H1 (cell line): ENCODE results near the gene ZNF281. TPM values are rescaled to one million over a fixed set of nuclear protein-coding genes. Genes with fewer than 3 reads are reported as not detected.

ENCODE experiments used
- ASH2L ChIP-seq: fragments of 200-600, 300-600 bp; sonication (generic); IDR thresholded peaks from one replicate; pipeline ENCODE4 v1.7.1; 2017; ENCODE audit warnings: low read length
- CTBP2 ChIP-seq: IDR thresholded peaks from 2 replicates; pipeline ENCODE4 v1.7.0; 2011; ENCODE audit warnings: borderline replicate concordance, mild to moderate bottlenecking, moderate library complexity, mixed read lengths, low read length; ENCODE audit not compliant: insufficient read depth, insufficient read length
- POLR2A ChIP-seq, 2 experiments: IDR thresholded peaks; 1 replicate in 1 of 2; 2 replicates in 1 of 2; pipeline ENCODE4 v1.6.1; 2011; ENCODE audit warnings: low read depth in 2 of 2, low read length in 2 of 2, mild to moderate bottlenecking in 2 of 2; ENCODE audit errors: control extremely low read depth in 1 of 2
- SAP30 ChIP-seq: fragments of 300-600 bp; sonication (generic); IDR thresholded peaks from 2 replicates; pipeline ENCODE4 v1.7.1; 2012; ENCODE audit warnings: low read length, moderate library complexity, mild to moderate bottlenecking, inconsistent platforms; ENCODE audit not compliant: insufficient read depth, insufficient replicate concordance
- polyA plus RNA-seq, 7 experiments: library from polyadenylated mRNA; depleted of rRNA in 3 of 7; stranded (reverse) in 5 of 7; unstranded in 2 of 7; fragments of >200 nt in 5 of 7; fragments of 200-250 nt in 2 of 7; gene quantifications; 1 replicate in 5 of 7; 2 replicates in 1 of 7; 4 replicates in 1 of 7; pipeline versions ENCODE4 v1.2.1 to v1.2.3, GENCODE V29; 2011 to 2013; ENCODE audit warnings: missing spikeins in 2 of 7, mixed read lengths in 2 of 7
- total RNA-seq: library from RNA; stranded (reverse); fragmentation: NEBNext Ultra II Directional; extraction: Animal tissue kit (Norgen Biotek cat#: 25700); gene quantifications from 2 replicates; pipeline ENCODE4 v1.2.1, GENCODE V29; 2021

The ZNF281 gene
- total and polyA plus RNA-seq, 2 of the 8 experiments (the other 6 are each of a cell fraction or from before 2014, with no cell fraction given), result 19.5 to 61.4 TPM

- no peak for TF ChIP-seq ASH2L
- no peak for TF ChIP-seq SAP30
- no peak for TF ChIP-seq CTBP2
- no peak for TF ChIP-seq POLR2A (IDR thresholded peaks at IDR 0.05; ENCODE audit: control extremely low read depth in 1 of 2, low read depth in 2 of 2, low read length in 2 of 2)
Observed at GRCh38 chr1:200457810-200458209, 48.0 kb upstream of the ZNF281 start (continued).
